ENCODE measurements around the gene PRPF40A.

The PRPF40A gene

DNA sequence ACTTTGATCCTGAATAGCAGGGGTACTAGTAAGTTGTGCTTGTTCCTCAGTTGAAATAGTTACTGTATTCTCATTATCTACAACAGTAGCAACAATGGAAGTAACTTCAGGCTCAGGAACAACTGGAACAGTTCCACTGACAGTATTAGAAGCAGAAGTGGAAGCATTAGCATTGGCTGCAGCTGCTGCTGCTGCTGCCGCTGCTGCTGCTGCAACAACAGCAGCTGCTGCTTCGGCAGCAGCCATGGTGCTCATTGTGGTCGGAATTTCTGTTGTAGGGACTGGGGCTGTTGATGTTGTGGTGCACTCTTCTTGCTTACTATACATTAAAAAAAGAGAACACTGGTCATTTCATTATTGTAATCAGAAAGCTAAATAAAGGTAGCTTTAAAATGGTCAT, 40.8 kb downstream of the PRPF40A start:
- no peak for DNase-seq (ENCODE audit: low read depth)
- no peak overlapping the region for H3K4me3 ChIP-seq (replicated peaks; ENCODE audit: low read depth, low read length)
- TF ChIP-seq, protein P1, sequence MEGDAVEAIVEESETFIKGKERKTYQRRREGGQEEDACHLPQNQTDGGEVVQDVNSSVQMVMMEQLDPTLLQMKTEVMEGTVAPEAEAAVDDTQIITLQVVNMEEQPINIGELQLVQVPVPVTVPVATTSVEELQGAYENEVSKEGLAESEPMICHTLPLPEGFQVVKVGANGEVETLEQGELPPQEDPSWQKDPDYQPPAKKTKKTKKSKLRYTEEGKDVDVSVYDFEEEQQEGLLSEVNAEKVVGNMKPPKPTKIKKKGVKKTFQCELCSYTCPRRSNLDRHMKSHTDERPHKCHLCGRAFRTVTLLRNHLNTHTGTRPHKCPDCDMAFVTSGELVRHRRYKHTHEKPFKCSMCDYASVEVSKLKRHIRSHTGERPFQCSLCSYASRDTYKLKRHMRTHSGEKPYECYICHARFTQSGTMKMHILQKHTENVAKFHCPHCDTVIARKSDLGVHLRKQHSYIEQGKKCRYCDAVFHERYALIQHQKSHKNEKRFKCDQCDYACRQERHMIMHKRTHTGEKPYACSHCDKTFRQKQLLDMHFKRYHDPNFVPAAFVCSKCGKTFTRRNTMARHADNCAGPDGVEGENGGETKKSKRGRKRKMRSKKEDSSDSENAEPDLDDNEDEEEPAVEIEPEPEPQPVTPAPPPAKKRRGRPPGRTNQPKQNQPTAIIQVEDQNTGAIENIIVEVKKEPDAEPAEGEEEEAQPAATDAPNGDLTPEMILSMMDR (IDR thresholded peaks at IDR 0.05; ENCODE audit: low read length, missing control alignments), result no peak

DNA sequence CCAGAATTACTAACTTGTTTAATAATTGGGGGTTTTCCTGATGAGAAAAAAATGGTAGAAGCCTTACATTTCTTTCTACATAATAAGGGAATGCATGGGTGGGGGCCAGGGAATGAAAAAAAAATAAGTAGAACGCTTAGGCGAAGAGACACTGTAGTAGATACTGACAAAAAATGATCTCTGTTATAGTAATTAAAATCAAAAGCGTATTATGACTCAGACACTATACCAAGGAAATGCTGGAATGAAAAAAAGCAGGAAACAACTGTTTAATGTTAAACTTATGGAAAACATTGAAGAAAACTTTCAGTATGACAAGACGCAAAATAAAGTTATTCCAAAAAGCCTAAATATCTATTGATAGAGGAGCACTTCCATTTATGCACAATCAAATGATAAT, 42.9 kb downstream of the PRPF40A start:
- TF ChIP-seq, protein P1 (IDR thresholded peaks at IDR 0.05; ENCODE audit: low read length, missing control alignments), result no peak
- no peak for DNase-seq (ENCODE audit: low read depth)
- H3K4me3 ChIP-seq (replicated peaks; ENCODE audit: low read depth, low read length), result no peak overlapping the region

DNA sequence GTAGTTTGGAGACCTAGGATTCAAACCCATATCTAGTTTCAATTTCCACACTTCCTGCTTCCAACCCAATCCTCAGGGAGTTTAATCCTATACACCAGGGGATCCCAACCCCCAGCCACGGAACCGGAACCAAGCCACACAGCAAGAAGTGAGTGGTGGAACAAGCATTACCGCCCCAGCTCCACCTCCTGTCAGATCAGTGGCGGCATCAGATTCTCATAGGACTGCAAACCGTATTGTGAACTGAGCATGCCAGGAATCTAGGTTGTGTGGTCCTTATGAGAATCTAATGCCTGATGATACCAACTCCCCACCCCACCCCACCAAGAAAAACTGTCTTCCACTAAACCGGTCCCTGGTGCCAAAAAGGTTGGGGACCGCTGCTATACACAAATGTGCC, 52.5 kb downstream of the PRPF40A start:
- TF ChIP-seq, protein P1 (IDR thresholded peaks at IDR 0.05; ENCODE audit: low read length, missing control alignments), result no peak
- DNase-seq (ENCODE audit: low read depth), result no peak
- H3K4me3 ChIP-seq (replicated peaks; ENCODE audit: low read depth, low read length), result no peak overlapping the region

DNA sequence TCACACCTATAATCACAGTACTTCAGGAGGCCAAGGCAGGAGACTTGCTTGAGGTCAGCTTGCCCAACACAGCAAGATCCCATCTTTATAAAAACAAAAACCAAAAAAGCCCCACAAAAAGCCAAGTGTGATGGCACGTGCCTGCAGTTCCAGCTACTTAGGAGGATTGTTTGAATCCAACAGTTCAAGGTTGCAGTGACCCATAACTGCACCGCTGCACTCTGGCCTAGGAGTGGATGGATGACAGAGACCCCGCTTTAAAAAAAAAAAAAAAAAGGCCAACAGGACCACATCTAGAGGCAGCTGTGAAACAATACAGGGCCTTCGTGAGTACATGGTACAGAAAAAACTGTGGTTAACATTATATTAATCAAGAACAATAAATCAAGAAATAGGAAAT, 56.2 kb downstream of the PRPF40A start:
- DNase-seq (ENCODE audit: low read depth), result no peak
- H3K4me3 ChIP-seq (replicated peaks; ENCODE audit: low read depth, low read length), result no peak overlapping the region
- TF ChIP-seq, protein P1 (IDR thresholded peaks at IDR 0.05; ENCODE audit: low read length, missing control alignments), result no peak

DNA sequence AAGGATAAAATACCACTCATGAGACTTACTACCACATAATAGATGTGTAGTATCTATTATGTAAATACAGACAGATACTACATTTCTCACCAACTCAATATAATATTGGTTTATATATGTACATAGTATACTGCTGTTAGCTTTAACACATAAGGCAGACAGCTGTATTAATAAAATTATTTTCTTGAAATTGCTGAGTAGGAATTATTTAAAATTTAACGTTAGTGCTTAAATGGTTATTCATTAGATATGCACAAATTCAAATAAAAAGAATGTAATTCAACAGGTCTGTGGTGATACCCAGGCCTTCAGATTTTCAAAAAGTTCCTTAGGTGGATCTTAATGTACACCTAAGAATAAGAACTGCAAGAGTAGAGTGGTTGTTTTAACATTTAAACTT, 59.0 kb downstream of the PRPF40A start:
- no peak overlapping the region for H3K4me3 ChIP-seq (replicated peaks; ENCODE audit: low read depth, low read length)
- TF ChIP-seq, protein P1 (IDR thresholded peaks at IDR 0.05; ENCODE audit: low read length, missing control alignments), result no peak
- no peak for DNase-seq (ENCODE audit: low read depth)

DNA sequence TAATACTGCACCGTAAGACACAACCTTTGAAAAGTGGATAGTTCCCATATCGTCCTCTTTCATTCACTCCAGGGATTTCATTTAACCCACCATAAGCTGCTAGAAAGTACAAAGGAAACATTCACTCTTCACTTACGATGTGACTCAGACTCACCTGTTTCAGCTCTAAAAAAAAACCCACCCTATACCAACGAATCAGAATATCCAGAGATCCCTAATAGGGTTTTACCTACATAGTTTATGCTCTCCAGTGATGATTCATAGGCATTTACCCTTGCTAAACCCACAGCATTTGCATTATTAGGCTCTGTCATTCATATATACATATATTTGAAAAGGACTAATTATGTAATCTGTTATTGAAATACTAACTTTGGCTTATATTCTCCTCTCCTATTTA, 60.2 kb downstream of the PRPF40A start:
- no peak for DNase-seq (ENCODE audit: low read depth)
- TF ChIP-seq, protein P1 (IDR thresholded peaks at IDR 0.05; ENCODE audit: low read length, missing control alignments), result no peak
- no peak overlapping the region for H3K4me3 ChIP-seq (replicated peaks; ENCODE audit: low read depth, low read length)

DNA sequence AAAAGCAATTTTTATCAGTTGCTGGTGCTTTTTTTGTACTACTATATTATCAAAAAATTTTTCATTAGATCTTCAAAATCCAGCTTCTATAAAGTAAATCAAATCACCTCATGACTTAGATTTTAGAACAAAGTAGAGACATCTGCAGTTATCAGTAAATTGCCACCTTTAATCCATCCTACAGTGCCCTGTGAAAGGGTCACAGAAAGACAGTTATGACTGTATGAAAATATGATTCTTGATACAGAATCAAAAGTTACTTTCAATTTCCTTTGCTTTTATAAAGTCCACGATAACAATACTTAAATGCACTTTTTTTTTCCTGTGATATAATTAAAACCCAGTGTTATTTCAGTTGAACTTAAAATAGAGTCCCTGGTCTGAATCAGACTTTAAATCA, 61.4 kb downstream of the PRPF40A start:
- TF ChIP-seq, protein P1 (IDR thresholded peaks at IDR 0.05; ENCODE audit: low read length, missing control alignments), result no peak
- H3K4me3 ChIP-seq (replicated peaks; ENCODE audit: low read depth, low read length), result no peak overlapping the region
- no peak for DNase-seq (ENCODE audit: low read depth)

Measured in fibroblast of pulmonary artery (primary cell).